ENCODE data around the gene RCOR2.
A peak's percentile ranks its signal among the peaks of the same experiment; 100 is the strongest.
"Not testable (repeated sequence)": the region's sequence is repeated elsewhere in the genome, so short reads cannot be mapped to it uniquely, and the experiment has no call there.

Gene RCOR2

DNA sequence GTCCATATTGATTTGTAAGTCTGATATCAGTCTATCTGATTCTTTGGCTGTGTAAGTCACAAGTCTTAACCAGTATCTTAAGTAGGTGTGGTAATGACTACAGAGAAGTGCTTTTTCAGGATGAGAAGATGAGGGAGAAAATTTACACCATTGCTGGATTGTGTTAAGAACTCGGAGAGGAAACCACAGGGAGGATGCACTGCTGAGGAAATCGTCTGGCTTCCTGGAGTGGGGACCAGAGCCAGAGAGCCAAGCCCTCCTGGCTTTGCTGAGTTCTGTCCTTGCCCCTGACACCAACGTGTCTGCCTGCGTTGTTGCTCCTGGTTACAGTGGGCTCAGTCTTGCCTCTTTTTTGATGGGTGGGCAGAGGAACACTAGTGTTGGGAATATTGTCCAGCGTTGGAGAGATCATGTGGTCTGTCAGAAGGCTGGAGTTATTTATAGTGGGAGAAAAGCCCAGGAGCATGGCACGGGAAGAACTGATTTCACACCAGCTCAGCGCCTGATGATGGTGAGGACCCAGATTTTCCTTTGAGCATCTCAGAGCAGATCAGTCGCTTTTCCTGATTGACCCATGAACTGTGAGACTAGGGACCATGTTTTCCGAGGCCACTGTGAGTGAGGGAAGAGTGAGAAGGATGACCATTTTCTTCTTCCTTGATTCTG is 48.4 kb downstream of the RCOR2 start:
- Histone ChIP-seq H3K36me3 (ENCODE audit: low read depth) (0 out of 2 replicates have a peak, but pooled peaks cover 7% of the 10 kb centered on the region), H3K4me3 (ENCODE audit: severe bottlenecking) (no peak overlapping the region), H3K9me3 (ENCODE audit: severe bottlenecking) (no peaks in the 10 kb centered on the region), H3K4me1 (ENCODE audit: insufficient read depth, poor library complexity, severe bottlenecking) (peaks cover 10% of the 10 kb centered on the region), H3K27ac (ENCODE audit: poor library complexity, severe bottlenecking) (peak overlapping the region; percentile 3), H3K27me3 (ENCODE audit: insufficient read depth, poor library complexity, severe bottlenecking) (no peaks in the 10 kb centered on the region)
- TF ChIP-seq, protein P1, sequence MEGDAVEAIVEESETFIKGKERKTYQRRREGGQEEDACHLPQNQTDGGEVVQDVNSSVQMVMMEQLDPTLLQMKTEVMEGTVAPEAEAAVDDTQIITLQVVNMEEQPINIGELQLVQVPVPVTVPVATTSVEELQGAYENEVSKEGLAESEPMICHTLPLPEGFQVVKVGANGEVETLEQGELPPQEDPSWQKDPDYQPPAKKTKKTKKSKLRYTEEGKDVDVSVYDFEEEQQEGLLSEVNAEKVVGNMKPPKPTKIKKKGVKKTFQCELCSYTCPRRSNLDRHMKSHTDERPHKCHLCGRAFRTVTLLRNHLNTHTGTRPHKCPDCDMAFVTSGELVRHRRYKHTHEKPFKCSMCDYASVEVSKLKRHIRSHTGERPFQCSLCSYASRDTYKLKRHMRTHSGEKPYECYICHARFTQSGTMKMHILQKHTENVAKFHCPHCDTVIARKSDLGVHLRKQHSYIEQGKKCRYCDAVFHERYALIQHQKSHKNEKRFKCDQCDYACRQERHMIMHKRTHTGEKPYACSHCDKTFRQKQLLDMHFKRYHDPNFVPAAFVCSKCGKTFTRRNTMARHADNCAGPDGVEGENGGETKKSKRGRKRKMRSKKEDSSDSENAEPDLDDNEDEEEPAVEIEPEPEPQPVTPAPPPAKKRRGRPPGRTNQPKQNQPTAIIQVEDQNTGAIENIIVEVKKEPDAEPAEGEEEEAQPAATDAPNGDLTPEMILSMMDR (IDR thresholded peaks at IDR 0.05; ENCODE audit: poor library complexity, severe bottlenecking): no peak
- no peak for ATAC-seq (ENCODE audit: low read depth)
- DNase-seq (ENCODE audit: low spot score): no peak

DNA sequence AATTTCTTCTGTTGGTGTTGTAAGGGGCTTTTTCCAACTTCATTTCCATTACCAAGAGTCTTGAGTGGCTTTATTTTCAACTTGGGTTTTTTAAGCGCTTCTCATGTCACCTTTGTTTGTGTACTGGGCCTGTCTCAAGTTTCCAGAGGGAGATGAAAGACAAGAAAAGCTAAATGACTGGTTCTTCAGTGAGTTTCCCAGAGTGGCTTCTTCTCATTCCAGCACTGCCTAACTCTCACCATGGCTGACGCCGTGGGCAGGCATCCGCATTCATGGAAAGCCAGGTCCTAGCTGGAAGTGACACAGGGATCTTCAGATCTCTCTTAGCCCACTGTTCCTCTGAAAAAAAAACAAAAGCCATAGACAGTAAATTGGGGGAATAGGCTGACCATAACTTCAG is 49.5 kb downstream of the RCOR2 start:
- TF ChIP-seq, protein P1 (IDR thresholded peaks at IDR 0.05; ENCODE audit: poor library complexity, severe bottlenecking): no peak
- no peak for ATAC-seq (ENCODE audit: low read depth)

GRCh38 chr11:63866211-63866610 is 50.8 kb downstream of the RCOR2 start:
- ATAC-seq (ENCODE audit: low read depth): no peak
- H3K27ac ChIP-seq (ENCODE audit: poor library complexity, severe bottlenecking): no peak overlapping the region
- TF ChIP-seq, protein P1 (IDR thresholded peaks at IDR 0.05; ENCODE audit: poor library complexity, severe bottlenecking): no peak
- H3K27me3 ChIP-seq (ENCODE audit: insufficient read depth, poor library complexity, severe bottlenecking): no peaks in the 10 kb centered on the region
- H3K4me3 ChIP-seq (ENCODE audit: severe bottlenecking): no peak overlapping the region
- peaks cover 19% of the 10 kb centered on the region; the same call in 1 of the 2 replicates for H3K36me3 ChIP-seq (ENCODE audit: low read depth)
- no peak for DNase-seq (ENCODE audit: low spot score)
- no peaks in the 10 kb centered on the region for H3K9me3 ChIP-seq (ENCODE audit: severe bottlenecking)
- peaks cover 6% of the 10 kb centered on the region for H3K4me1 ChIP-seq (ENCODE audit: insufficient read depth, poor library complexity, severe bottlenecking)

More for the DNA sequence above, 49.5 kb downstream of the RCOR2 start:
- Histone ChIP-seq H3K4me3 (ENCODE audit: severe bottlenecking) (no peak overlapping the region), H3K27ac (ENCODE audit: poor library complexity, severe bottlenecking) (no peak overlapping the region), H3K9me3 (ENCODE audit: severe bottlenecking) (no peaks in the 10 kb centered on the region), H3K36me3 (ENCODE audit: low read depth) (peaks cover 13% of the 10 kb centered on the region; the same call in 1 of the 2 replicates), H3K4me1 (ENCODE audit: insufficient read depth, poor library complexity, severe bottlenecking) (peaks cover 10% of the 10 kb centered on the region), H3K27me3 (ENCODE audit: insufficient read depth, poor library complexity, severe bottlenecking) (no peaks in the 10 kb centered on the region)
- DNase-seq (ENCODE audit: low spot score): no peak

GRCh38 chr11:63863620-63864019 is 53.3 kb downstream of the RCOR2 start:
- H3K27ac ChIP-seq (ENCODE audit: poor library complexity, severe bottlenecking); H3K9me3 ChIP-seq (ENCODE audit: severe bottlenecking); H3K4me3 ChIP-seq (ENCODE audit: severe bottlenecking); DNase-seq (ENCODE audit: low spot score); H3K4me1 ChIP-seq (ENCODE audit: insufficient read depth, poor library complexity, severe bottlenecking); H3K27me3 ChIP-seq (ENCODE audit: insufficient read depth, poor library complexity, severe bottlenecking); ATAC-seq (ENCODE audit: low read depth): not testable (repeated sequence)
- peaks cover 26% of the 10 kb centered on the region for H3K36me3 ChIP-seq (ENCODE audit: low read depth)

- DNase-seq (ENCODE audit: low spot score) (no peak), ATAC-seq (ENCODE audit: low read depth) (peak; percentile 14; the same call in 1 of the 3 replicates)
- Histone ChIP-seq H3K27me3 (ENCODE audit: insufficient read depth, poor library complexity, severe bottlenecking) (no peaks in the 10 kb centered on the region), H3K9me3 (ENCODE audit: severe bottlenecking) (no peaks in the 10 kb centered on the region), H3K27ac (ENCODE audit: poor library complexity, severe bottlenecking) (no peak overlapping the region), H3K4me1 (ENCODE audit: insufficient read depth, poor library complexity, severe bottlenecking) (peaks cover 4% of the 10 kb centered on the region), H3K36me3 (ENCODE audit: low read depth) (peaks cover 26% of the 10 kb centered on the region), H3K4me3 (ENCODE audit: severe bottlenecking) (no peak overlapping the region)
- TF ChIP-seq, protein P1 (IDR thresholded peaks at IDR 0.05; ENCODE audit: poor library complexity, severe bottlenecking): no peak
These were observed 54.0 kb downstream of the RCOR2 start for GRCh38 chr11:63862923-63863322.
